ENCODE data around the gene GBP4. TPM values are rescaled to one million over a fixed set of nuclear protein-coding genes. Genes with fewer than 3 reads are reported as not detected.

GBP4 gene
- total RNA-seq, 1 donor from 2014 or later: 150 TPM

DNA sequence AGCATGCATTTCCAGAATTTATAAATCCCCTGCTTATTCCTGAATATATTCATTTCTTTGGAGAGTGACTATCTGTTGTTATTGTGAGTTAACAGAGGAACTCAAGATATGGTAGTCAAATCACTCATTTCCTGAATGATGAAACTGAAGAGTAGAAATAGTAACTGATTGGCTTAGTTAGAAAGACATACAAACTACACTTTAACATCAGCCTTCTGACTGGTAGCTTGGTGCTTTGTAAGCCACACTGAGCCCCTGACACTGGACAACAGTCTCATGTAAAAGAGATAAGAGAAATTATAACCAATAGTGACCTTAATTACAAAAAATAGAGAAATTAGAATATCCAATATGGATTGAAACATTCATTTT, 27.7 kb downstream of the GBP4 start:
- intact Hi-C loops (cut with micrococcal nuclease): no loop called here

DNA sequence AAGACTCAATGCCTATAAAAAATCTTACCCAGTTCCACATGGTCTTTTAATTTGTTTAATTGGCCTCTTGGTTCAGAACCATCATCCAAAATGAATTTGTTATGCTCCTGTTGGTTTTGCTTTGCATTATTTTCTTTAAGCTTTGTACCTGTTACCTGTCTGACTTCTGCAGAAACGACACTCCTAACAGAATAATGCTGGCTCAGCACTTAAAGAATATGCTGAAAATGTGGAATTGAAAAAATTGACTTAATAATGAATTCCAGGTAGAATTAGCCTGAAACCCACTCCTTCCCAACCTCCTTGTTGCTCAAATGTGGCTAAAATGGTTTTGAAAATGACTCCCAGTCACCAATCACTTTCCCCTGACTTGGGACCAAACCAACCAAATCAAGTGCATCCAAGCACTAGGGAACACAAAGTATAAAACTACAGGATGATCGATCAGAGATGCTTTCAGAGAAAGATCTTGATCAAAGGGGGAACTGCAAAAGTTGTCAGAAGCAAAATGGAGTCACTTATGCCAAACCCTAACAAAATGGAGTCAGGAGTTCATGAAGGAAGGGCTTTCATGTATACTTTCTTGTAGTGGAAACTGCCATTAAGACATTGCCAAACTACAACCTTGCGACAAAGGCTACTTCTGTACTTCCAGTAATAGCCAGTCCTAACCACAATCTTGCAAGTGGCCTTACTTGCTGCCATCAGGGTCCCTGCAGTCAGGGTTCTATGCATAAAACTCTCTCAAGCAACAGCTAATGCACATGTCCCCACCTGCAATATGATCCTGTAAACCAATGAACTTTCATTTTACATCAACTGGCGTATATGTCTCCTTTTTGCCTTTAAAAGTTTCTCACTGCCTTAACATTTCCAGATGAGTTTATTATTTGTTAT, 28.3 kb downstream of the GBP4 start:
- intact Hi-C loops (cut with micrococcal nuclease): no loop called here

DNA sequence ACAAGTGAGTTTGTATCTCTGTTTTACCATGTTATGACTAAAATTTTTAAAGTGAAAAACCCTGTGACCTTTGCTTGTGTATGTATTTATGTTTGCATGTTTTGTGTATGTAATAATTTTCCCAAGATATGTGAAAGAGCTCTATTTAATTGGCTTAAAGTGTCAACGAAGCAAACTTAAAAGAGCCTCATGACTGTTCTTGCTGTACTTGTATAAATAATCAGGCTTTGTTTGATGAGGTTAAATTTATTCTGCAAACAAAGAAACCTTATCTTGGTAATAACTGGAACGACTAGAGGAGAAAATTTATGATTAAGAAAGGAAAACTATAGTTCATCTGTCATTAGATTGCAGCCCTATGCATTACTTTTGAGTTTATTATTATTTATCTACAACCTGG, 29.6 kb downstream of the GBP4 start:
- intact Hi-C loops (cut with micrococcal nuclease): no loop called here

DNA sequence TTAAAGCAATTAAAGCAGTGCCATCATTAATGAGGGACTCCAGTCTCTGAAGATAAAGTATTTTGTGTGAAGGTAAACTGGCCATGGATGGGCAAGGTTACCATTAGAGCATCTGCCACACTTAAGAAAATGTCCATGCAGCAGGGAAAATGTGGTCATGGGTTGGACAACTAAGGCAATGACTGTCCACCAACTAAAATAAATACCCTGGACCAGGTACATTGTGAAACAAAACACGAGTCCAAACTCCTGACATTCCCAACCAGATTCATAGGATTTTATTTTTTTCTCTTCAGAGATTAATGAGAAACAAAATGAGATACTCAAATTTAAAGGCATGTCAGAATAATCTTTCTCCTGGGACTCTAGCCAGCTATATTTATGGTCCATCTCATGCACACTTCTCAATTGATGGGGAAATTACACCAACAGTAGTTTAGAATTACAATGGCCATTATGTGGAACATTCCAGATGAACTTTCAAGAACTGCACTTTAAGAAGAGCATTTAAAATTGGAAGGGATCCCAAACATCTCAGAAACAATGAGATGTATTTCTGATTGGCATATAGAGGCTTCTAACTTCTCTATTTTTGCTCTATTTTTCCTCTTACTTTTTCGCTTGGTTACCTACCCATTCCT, 31.0 kb downstream of the GBP4 start:
- intact Hi-C loops (cut with micrococcal nuclease): no loop called here

DNA sequence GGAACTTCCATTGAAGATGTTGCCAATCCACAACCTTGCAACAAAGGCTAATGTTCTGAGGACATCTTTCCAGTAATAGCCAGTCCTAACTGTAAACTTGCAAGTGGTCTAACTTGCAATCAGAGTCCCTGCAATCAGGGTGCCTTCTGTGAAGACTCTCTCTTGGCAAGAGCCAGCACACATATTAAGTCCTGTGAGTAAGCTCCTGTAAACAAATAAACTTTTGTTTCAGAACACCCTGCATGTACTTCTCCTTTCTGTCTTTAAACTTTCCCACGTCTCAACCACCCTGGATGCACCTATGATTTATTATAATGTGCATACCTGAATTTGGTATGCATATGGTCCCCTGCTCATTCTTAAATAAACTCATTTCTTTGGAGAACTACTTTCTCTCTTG, 32.0 kb downstream of the GBP4 start:
- intact Hi-C loops (cut with micrococcal nuclease): no loop called here

DNA sequence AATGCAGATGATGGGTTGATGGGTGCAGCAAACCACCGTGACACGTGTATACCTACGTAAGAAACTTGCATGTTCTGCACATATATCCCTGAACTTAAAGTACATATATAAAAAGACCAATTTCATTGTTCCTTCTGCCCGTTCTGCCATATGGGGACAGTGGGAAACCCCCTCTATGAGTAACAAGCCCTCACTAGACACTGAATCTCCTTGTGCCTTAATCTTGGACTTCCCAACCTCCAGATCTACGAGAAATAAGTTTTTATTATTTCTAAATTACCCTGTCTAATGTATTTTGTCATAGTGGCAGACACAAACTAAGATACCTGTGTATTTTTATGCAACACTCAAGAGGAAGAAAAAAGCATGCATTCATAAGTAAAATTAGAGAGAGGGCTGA, 32.9 kb downstream of the GBP4 start:
- intact Hi-C loops (cut with micrococcal nuclease): no loop called here

DNA sequence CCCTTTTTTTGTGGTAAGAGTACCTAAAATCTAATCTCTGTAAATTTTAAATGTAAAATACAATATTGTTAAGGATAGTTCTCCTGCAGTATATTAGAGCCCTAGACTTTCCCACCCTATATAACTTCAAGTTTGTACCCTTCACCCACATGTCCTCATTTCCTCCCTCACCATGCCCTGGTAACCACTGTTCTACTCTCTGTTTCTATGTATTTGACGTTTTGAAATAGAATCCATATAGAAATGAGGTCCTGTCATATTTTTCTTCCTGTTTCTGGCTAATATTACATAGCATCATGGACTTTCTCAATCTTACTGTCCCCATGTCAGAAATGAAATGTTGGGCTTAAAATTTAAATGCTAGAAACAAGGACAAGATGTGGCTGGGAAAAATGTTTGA, 47.7 kb downstream of the GBP4 start:
- intact Hi-C loops (cut with micrococcal nuclease): loop anchor here (2.0 kb wide), 1 partner anchor 24 kb away; the partner anchor contains the start of gene GBP2

DNA sequence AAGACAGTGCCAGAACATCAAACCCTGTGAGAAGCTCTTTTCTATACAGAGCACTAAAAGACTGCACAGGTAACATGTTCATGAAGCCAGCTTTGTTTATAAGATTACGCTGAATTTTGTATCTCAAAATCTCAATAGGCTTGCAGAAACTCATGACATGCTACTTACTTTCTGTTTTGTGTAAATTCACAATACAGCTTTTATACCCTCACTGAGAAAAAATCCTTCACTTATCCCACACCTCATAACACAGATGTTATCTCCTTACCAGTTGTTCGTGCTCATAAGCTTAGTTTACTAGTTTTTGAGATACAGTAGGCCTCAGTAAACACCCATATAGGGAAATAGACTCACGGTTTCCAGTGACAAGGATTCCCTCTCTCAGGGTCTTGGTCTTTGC, 48.8 kb downstream of the GBP4 start:
- intact Hi-C loops (cut with micrococcal nuclease): loop anchor here (2.0 kb wide), 1 partner anchor 23 kb away; the partner anchor contains the start of gene GBP2

DNA sequence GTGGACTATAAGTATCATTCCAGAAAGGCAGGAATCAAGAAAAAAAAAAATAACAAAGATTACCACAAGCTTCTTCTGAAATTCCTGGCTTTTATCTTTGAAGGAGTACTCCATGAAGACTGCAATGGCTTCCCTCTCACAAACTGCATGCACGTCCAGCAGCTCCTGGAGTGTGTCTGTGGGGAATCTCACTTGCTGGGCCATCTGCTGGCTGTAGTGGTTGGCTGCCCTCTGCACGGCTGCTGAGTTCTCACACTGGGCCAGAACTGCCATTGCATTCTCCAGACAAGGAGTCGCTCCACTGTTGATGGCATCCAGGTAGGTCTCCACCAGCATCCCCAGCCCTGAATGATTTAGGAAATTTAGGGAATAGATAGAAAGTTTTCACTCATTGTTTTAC, 49.5 kb downstream of the GBP4 start:
- intact Hi-C loops (cut with micrococcal nuclease): no loop called here

DNA sequence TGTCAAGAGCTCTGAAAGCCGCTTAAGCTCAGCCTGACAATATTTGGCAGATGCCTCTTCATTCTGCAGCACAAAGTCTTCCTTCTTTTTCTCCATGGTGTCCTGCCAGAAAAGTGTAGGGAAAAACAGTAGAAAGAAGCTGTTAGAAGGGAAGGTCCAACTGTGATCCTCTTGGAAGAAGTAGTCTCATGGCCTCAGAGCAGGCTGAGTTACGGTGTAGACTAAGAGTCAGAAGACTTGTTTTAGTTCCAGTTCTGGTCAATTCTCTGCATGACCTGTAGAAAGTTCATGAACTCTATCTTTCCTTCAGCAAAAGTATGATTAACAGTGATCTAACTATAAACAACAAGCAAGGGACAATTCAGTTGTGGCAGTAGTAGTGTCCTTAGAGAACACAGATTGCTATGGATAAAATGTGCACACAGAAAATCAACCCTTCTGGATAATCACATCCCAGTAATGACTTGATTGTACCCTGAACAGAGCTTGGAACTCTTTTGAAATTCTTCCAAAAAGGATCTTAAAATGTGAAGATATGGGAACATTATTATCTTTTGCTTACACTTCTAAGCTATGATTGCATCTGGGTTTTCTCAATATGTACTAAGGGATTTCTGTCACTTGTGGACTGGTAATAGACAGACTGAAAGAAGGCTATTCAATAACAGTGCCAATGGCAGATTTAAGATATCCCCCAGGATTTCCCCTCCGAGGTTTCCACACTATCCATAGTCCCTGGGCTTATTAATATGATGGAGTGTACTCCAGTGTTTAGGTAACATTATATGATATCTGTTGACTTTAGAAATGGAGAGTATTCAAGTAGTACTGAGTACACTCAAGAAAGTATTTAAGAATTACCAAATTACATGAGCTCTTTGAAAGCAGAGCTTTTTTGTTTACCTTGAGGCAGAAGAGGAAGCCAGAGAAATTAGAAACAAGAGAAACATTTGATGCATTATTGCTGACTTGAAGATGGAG, 50.8 kb downstream of the GBP4 start:
- intact Hi-C loops (cut with micrococcal nuclease): no loop called here

DNA sequence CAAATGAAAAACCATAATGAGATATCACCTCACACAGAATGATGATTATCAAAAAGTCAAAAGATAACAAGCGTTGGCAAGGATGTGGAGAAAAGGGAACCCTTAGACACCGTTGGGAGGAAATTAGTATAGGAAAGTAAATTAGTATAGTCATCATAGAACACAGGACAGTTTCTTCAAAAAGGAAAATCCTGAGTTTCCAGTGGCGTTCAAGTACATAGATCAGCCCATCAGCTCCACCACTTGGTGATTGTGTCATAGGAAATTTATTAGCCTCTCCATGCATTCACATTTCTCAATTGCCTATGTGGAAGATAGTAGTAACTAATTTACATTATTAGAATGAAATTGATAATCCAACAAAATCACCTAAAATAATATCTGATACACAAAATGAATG, 52.0 kb downstream of the GBP4 start:
- intact Hi-C loops (cut with micrococcal nuclease): no loop called here

DNA sequence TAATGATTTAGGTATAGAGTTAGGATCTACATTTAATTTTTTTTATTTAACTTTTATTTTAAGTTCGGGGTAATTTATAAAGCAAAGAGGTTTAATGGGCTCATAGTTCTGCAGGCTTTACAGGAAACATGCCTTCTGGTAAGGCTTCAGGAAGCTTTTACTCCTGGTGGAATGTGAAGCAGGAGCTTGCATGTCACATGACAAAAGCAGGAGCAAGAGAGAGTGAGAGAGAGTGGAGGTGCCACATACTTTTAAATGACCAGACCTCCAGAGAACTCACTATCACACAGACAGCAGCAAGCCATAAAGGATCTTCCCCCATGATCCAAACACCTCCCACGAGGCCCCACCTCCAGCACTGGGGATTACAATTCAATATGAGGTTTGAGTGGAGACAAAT, 55.3 kb downstream of the GBP4 start:
- intact Hi-C loops (cut with micrococcal nuclease): no loop called here

DNA sequence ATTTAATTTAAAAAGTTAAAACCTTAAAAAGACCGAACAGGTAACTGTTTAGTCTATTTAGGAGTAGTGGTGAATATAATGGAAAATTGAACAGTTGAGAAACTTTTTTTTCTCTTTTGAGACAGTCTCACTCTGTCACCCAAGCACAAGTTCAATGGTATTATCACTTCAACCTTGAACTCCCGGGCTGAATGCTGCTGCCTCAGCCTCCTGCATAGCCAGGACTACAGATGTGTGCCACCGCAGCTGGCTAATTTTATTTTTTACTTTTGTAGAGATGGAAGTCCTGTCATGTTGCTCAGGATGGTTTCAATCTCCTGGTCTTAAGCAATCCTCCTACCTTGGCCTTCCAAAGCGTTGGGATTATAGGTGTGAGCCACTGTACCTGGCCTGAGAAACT, 56.6 kb downstream of the GBP4 start:
- intact Hi-C loops (cut with micrococcal nuclease): no loop called here

DNA sequence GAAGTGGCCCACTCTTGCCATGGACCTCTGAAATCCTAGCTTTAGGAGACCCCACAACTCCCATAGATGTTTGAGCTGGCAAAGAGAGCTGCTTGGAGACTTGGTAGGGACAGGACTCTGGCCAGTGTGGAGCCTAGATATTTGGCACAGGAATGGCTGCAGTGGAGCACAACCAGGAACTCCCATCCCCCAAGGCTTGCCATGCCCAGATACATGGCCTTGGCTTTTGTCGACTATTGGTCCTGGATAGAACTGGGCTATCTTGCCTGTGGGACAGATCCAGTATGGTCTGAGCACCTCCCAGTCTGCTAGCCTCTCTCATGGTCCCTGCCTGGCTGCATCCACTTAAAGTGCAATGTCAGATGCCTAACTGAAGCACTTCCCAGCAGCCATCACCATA, 65.0 kb downstream of the GBP4 start:
- intact Hi-C loops (cut with micrococcal nuclease): no loop called here

Other genes with a start within 250 kb of the GBP4 start
- gene KYAT3, start 206.3 kb downstream of the GBP4 start, total RNA-seq: 27.0 and 27.6 TPM in 2 replicates
- gene RBMXL1, start 206.3 kb downstream of the GBP4 start, total RNA-seq: 27.0 and 28.4 TPM in 2 replicates
- 42.1 and 42.9 TPM in 2 replicates for gene GBP3, start 176.1 kb downstream of the GBP4 start, total RNA-seq
- 209 TPM in 2 replicates for gene GBP1, start 133.7 kb downstream of the GBP4 start, total RNA-seq
- gene GBP2, start 72.8 kb downstream of the GBP4 start, total RNA-seq: 196 and 198 TPM in 2 replicates
- gene GBP7, start 22.9 kb downstream of the GBP4 start, total RNA-seq: not detected in 2 replicates
- gene GBP5, start 73.9 kb upstream of the GBP4 start, total RNA-seq: 836 and 845 TPM in 2 replicates
- 3.8 and 4.2 TPM in 2 replicates for gene GBP6, start 165.1 kb upstream of the GBP4 start, total RNA-seq